ENCODE measurements around the gene PLAC9.

Gene PLAC9

DNA sequence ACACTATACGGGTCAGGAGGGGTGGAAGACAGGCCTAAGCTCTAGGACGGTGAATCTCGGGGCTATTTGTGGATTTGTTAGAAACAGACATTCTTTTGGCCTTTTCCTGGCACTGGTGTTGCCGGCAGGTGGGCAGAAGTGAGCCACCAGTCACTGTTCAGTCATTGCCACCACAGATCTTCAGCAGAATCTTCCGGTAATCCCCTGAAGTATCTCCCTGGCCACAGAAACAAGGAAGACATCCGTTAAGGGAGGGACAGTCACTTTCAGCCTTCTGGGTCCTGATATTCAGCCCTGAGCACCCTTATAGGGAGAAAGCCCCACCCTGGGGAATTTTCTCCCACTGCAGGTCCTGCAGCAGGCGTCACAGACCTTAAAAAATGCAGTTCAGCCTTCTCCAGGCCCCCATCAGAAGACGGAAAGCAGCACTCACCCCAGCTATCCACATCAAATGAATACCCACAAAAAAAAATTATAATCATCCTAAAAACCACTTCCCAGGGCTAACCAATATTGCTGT is 23.2 kb downstream of the PLAC9 start:
- DNase-seq (ENCODE audit: low read depth), result no peak
- H3K4me3 ChIP-seq (ENCODE audit: low read length), result no peak overlapping the region
- TF ChIP-seq, protein P1, sequence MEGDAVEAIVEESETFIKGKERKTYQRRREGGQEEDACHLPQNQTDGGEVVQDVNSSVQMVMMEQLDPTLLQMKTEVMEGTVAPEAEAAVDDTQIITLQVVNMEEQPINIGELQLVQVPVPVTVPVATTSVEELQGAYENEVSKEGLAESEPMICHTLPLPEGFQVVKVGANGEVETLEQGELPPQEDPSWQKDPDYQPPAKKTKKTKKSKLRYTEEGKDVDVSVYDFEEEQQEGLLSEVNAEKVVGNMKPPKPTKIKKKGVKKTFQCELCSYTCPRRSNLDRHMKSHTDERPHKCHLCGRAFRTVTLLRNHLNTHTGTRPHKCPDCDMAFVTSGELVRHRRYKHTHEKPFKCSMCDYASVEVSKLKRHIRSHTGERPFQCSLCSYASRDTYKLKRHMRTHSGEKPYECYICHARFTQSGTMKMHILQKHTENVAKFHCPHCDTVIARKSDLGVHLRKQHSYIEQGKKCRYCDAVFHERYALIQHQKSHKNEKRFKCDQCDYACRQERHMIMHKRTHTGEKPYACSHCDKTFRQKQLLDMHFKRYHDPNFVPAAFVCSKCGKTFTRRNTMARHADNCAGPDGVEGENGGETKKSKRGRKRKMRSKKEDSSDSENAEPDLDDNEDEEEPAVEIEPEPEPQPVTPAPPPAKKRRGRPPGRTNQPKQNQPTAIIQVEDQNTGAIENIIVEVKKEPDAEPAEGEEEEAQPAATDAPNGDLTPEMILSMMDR (conservative IDR thresholded peaks at IDR 0.05; ENCODE audit: low read length), result no peak

DNA sequence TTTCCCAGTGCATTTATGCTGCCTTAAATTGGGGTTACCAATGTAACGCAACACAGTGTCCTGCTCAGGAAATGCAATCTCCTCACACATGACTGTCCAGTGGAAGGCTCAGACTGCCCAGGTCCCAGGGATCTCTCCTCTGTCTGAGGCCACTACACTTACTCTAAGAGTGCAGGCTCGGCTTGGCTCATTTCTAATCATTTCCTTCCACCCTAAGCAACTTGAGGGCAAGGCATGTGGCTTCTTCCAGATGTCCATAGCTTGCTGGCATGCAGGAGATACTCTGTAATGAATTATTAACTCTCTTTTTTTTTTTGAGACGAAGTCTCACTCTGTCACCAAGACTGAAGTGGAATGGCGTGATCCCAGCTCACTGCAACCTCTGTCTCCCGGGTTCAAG is 23.7 kb downstream of the PLAC9 start:
- TF ChIP-seq, protein P1 (conservative IDR thresholded peaks at IDR 0.05; ENCODE audit: low read length), result no peak
- H3K4me3 ChIP-seq (ENCODE audit: low read length), result no peak overlapping the region
- peak; percentile 77 for DNase-seq (ENCODE audit: low read depth)

DNA sequence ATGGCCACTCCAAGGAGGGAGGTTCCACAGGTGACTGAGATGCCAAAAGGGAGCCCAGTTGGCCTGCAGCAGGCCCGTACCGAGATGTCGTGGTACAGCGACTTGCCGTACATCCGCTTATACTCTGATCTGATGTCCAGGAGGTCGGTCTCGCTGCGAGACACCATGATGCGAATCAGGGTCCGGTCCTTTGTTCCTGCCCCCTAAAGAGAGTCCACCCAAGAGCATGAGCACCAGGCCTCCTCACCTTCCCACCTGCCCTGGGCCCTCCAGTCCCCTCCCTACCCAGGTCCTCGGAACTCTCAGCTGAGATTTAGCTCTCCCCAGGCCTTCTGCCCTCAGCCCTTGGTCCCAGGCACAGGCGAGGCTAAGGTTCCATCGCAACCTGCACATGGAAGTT is 25.0 kb downstream of the PLAC9 start:
- TF ChIP-seq, protein P1 (conservative IDR thresholded peaks at IDR 0.05; ENCODE audit: low read length), result no peak
- DNase-seq (ENCODE audit: low read depth), result no peak
- no peak overlapping the region for H3K4me3 ChIP-seq (ENCODE audit: low read length)

DNA sequence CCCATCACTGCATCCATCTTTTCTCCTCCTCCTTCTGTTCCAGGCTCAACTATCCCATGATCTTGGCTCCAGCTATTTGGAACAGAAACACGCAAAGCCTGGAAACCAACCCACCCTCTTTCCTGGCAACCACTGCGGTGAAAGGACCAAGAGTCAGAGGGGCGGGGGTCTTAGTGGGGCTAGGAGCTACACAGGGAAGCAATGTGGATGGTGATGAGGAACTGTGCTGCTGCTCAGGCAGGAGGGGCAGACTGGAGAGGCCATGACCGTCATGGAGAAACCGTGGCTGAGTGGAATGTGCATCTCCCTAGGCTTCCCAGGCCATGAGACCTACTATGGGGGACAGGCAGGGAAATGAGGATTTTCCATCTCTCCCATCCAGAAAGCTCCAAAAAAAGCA is 25.6 kb downstream of the PLAC9 start:
- H3K4me3 ChIP-seq (ENCODE audit: low read length), result no peak overlapping the region
- TF ChIP-seq, protein P1 (conservative IDR thresholded peaks at IDR 0.05; ENCODE audit: low read length), result no peak
- no peak for DNase-seq (ENCODE audit: low read depth)

DNA sequence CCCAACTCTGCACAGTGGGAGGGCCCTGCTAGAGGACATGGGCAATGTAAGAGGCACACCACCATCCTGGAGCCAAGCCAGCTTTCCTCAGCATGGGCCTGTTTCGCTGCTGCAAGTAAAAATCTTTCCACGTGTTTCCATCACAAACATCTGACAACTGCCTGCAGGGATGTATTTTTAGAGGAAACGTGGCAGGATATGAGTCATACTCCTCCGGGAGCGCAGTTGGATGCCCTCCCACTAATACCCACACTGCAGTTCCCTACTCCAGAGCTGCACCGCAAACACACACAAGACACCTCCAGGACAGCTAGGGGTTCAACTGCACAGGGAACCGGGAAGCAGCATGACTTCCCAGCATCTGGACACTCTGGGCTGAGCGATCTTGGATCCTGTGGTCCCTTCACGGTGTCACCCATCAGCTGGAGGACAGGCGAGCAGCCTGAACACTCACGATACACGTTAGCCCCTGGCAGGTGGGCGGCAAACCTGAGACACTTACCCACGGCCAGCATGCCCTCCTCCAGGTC is 26.1 kb downstream of the PLAC9 start:
- no peak overlapping the region for H3K4me3 ChIP-seq (ENCODE audit: low read length)
- TF ChIP-seq, protein P1 (conservative IDR thresholded peaks at IDR 0.05; ENCODE audit: low read length), result no peak
- peak; percentile 99 for DNase-seq (ENCODE audit: low read depth)

DNA sequence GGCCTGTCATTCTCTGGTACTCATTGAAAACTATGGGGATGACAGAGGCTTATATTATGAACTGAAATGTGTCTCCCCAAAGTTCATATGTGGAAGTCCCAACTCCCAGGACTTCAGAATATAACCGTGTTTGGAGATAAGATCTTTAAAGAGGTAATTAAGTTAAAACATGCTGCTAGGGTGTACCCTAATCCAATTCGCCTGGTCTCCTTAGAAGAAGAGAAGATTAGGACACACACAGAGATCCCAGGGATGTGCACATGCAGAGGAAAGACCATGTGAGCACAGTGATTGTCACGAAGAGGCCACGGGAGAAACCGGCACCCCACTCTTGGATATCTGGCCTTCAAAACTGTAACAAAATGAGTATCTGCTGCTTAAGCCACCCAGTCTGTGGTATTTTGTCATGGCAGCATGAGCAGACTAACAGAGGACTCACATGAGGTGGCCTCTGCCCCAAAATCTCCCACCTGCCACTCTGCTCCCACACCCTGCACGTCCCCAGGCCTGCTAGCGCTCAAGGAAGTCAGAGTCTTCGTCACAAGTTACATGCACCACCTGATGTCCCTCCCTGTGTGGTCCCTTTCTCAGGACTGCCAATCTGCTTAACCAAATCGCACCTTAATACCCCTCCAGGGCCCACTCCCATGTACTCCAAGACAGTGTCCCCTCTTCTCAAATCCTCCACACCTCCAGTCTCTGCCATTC is 26.8 kb downstream of the PLAC9 start:
- no peak for DNase-seq (ENCODE audit: low read depth)
- TF ChIP-seq, protein P1 (conservative IDR thresholded peaks at IDR 0.05; ENCODE audit: low read length), result no peak

More for the DNA sequence above, 26.8 kb downstream of the PLAC9 start:
- H3K4me3 ChIP-seq (ENCODE audit: low read length), result no peak overlapping the region

All from AG10803 (cell line).